SK-N-SH (cell line): ENCODE measurements around the gene IFIT1. TPM values are rescaled to one million over a fixed set of nuclear protein-coding genes. Genes with fewer than 3 reads are reported as not detected.
"Not testable (repeated sequence)": the region's sequence is repeated elsewhere in the genome, so short reads cannot be mapped to it uniquely, and the experiment has no call there.

Experiments used
- CTCF ChIA-PET: fragments of 300-600, 350-600 bp; formaldehyde crosslinking; extraction: SDS; loops from one replicate; lab custom pipeline; 2021; lab: Yijun Ruan, JAX
- POLR2A ChIA-PET: fragments of 350-600 bp; sonication (Branson Sonifier 250); formaldehyde crosslinking; extraction: SDS; loops from one replicate; lab custom pipeline; 2020; ENCODE audit warnings: antibody characterized with exemption, inconsistent platforms; lab: Yijun Ruan, JAX
- DNase-seq: peaks from one replicate; pipeline ENCODE4 v3.0.0; 2012
- H2AFZ ChIP-seq: fragments of 200-600 bp; sonication (generic); 2 replicates; pipeline ENCODE4 v1.8.1; 2016; ENCODE audit warnings: antibody characterized with exemption, mild to moderate bottlenecking, low read depth
- H3F3A ChIP-seq: fragments of 200-600 bp; sonication (generic); replicated peaks from 2 replicates; pipeline ENCODE3; 2016; ENCODE audit warnings: antibody characterized with exemption, mild to moderate bottlenecking; ENCODE audit not compliant: insufficient read depth
- H3K27ac ChIP-seq, 2 experiments: fragments of 200-500 bp in 1 of 2; fragments of 200-600 bp in 1 of 2; sonication (Bioruptor generic) in 1 of 2; sonication (generic), shearing (Covaris generic) in 1 of 2; 2 replicates each; pipeline versions ENCODE4 v1.5.1 to v1.6.1; 2014 to 2016; ENCODE audit warnings: low read depth in 2 of 2, inconsistent platforms in 1 of 2, low read length in 1 of 2, mild to moderate bottlenecking in 1 of 2, mixed read lengths in 1 of 2
- H3K27me3 ChIP-seq: fragments of 200-600 bp; sonication (generic), shearing (Covaris generic); 2 replicates; pipeline ENCODE4 v1.6.1; 2016; ENCODE audit warnings: mixed run types; ENCODE audit not compliant: insufficient read depth
- H3K36me3 ChIP-seq, 2 experiments: fragments of 200-500 bp in 1 of 2; fragments of 200-600 bp in 1 of 2; sonication (Bioruptor generic) in 1 of 2; sonication (generic) in 1 of 2; replicated peaks in 1 of 2; 2 replicates each; pipeline versions ENCODE3 to v1.5.1; 2014 to 2016; ENCODE audit warnings: low read length in 1 of 2, mild to moderate bottlenecking in 1 of 2; ENCODE audit not compliant: insufficient read depth in 2 of 2, control insufficient read depth in 1 of 2
- H3K4me1 ChIP-seq, 2 experiments: fragments of 200-500 bp in 1 of 2; fragments of 200-600 bp in 1 of 2; sonication (Bioruptor generic) in 1 of 2; sonication (generic), shearing (Covaris generic) in 1 of 2; 2 replicates each; pipeline versions ENCODE4 v1.5.1 to v1.6.1; 2014 to 2016; ENCODE audit warnings: low read depth in 1 of 2, low read length in 1 of 2, mixed run types in 1 of 2; ENCODE audit not compliant: insufficient read depth in 2 of 2, control insufficient read depth in 1 of 2
- H3K4me2 ChIP-seq: fragments of 200-600 bp; sonication (generic), shearing (Covaris generic); 2 replicates; pipeline ENCODE4 v1.6.1; 2017; ENCODE audit warnings: mixed run types
- H3K4me3 ChIP-seq, 2 experiments: fragments of 200-500 bp in 1 of 2; fragments of 200-600 bp in 1 of 2; sonication (Bioruptor generic) in 1 of 2; sonication (generic), shearing (Covaris generic) in 1 of 2; 2 replicates each; pipeline versions ENCODE4 v1.5.1 to v1.8.1; 2014 to 2016; ENCODE audit warnings: low read depth in 2 of 2, inconsistent platforms in 1 of 2, low read length in 1 of 2, mild to moderate bottlenecking in 1 of 2, mixed read lengths in 1 of 2, moderate library complexity in 1 of 2
- H3K79me2 ChIP-seq: fragments of 200-600 bp; sonication (generic); 2 replicates; pipeline ENCODE4 v1.8.1; 2017; ENCODE audit warnings: mild to moderate bottlenecking; ENCODE audit not compliant: insufficient read depth
- H3K9ac ChIP-seq: fragments of 200-600 bp; sonication (generic); 2 replicates; pipeline ENCODE4 v1.6.1; 2017; ENCODE audit warnings: mixed run types
- H3K9me2 ChIP-seq: fragments of 200-600 bp; sonication (generic); 2 replicates; pipeline ENCODE4 v1.6.1; 2017; ENCODE audit warnings: mixed run types
- H3K9me3 ChIP-seq: fragments of 200-600 bp; sonication (generic); 2 replicates; pipeline ENCODE4 v1.6.1; 2017; ENCODE audit warnings: mixed run types, mild to moderate bottlenecking, moderate library complexity
- H4K20me1 ChIP-seq: fragments of 200-600 bp; sonication (generic); 2 replicates; pipeline ENCODE4 v1.6.1; 2017; ENCODE audit warnings: mild to moderate bottlenecking, mixed run types; ENCODE audit not compliant: insufficient read depth
- ELF1 ChIP-seq: IDR thresholded peaks from 2 replicates; pipeline ENCODE4 v1.4.0; 2012
- FOSL2 ChIP-seq: IDR thresholded peaks from 2 replicates; pipeline ENCODE4 v1.4.0; 2012; ENCODE audit warnings: low read depth, mild to moderate bottlenecking, moderate library complexity, borderline replicate concordance
- FOXJ3 ChIP-seq: sonication (generic); formaldehyde crosslinking; IDR thresholded peaks from 2 replicates; pipeline ENCODE4 v1.5.1; 2020; ENCODE audit warnings: mild to moderate bottlenecking, missing genetic modification reagents
- FOXM1 ChIP-seq: IDR thresholded peaks from 2 replicates; pipeline ENCODE4 v1.4.0; 2012; ENCODE audit warnings: low read depth, mild to moderate bottlenecking
- GABPA ChIP-seq: IDR thresholded peaks from 2 replicates; pipeline ENCODE4 v1.4.0; 2012; ENCODE audit warnings: low read depth, mild to moderate bottlenecking
- GATA2 ChIP-seq: sonication (generic); formaldehyde crosslinking; IDR thresholded peaks from 2 replicates; pipeline ENCODE4 v1.5.0; 2020; ENCODE audit warnings: mild to moderate bottlenecking, missing genetic modification reagents
- JUND ChIP-seq: IDR thresholded peaks from 2 replicates; pipeline ENCODE4 v1.4.0; 2012
- MEF2A ChIP-seq: IDR thresholded peaks from 2 replicates; pipeline ENCODE4 v1.4.0; 2012; ENCODE audit warnings: low read depth, borderline replicate concordance
- MXI1 ChIP-seq: IDR thresholded peaks from 2 replicates; pipeline ENCODE4 v1.6.1; 2012; ENCODE audit warnings: mild to moderate bottlenecking, low read depth, low read length, improper control_type of control experiment
- NFIC ChIP-seq: IDR thresholded peaks from 2 replicates; pipeline ENCODE4 v1.4.0; 2012; ENCODE audit warnings: borderline replicate concordance
- RFX5 ChIP-seq: IDR thresholded peaks from 2 replicates; pipeline ENCODE4 v1.6.1; 2012; ENCODE audit warnings: mild to moderate bottlenecking, improper control_type of control experiment, low read length
- SIN3A ChIP-seq: IDR thresholded peaks from 2 replicates; pipeline ENCODE4 v1.6.1; 2012; ENCODE audit warnings: low read depth, mild to moderate bottlenecking, low read length, moderate library complexity, borderline replicate concordance
- TEAD4 ChIP-seq: IDR thresholded peaks from 2 replicates; pipeline ENCODE4 v1.4.0; 2012; ENCODE audit warnings: mild to moderate bottlenecking, borderline replicate concordance; ENCODE audit not compliant: insufficient read depth
- WGBS: methylation state at CpG from one replicate; pipeline ENCODE4 v1.1.6; 2017; ENCODE audit warnings: low lambda C conversion rate; 5-methylcytosine and 5-hydroxymethylcytosine counted together
- polyA plus RNA-seq, 3 experiments: library from polyadenylated mRNA; depleted of rRNA; stranded (reverse); fragments of >200 nt; gene quantifications; 2 replicates each; pipeline ENCODE4 v1.2.3, GENCODE V29; 2012
- TF ChIP-seq, protein P1 (sequence below): fragments of 150-350 bp; IDR thresholded peaks from 2 replicates; pipeline ENCODE4 v1.6.1; 2016; ENCODE audit warnings: mild to moderate bottlenecking, low read depth, low read length
- TF ChIP-seq, protein P2 (sequence below): IDR thresholded peaks from 2 replicates; pipeline ENCODE4 v1.4.0; 2012; ENCODE audit warnings: low read depth, borderline replicate concordance
- TF ChIP-seq, protein P3 (sequence below): IDR thresholded peaks from 2 replicates; pipeline ENCODE4 v1.4.0; 2012; ENCODE audit warnings: low read depth
- TF ChIP-seq, protein P4 (sequence below): fragments of 150-350 bp; IDR thresholded peaks from 2 replicates; pipeline ENCODE4 v1.6.1; 2017; ENCODE audit warnings: antibody characterized with exemption, low read length, low read depth, borderline replicate concordance
- TF ChIP-seq, protein P5 (sequence below): IDR thresholded peaks from 2 replicates; pipeline ENCODE4 v1.6.1; 2012; ENCODE audit warnings: mild to moderate bottlenecking, low read depth, low read length, moderate library complexity
- TF ChIP-seq, protein P6 (sequence below): fragments of 200-600 bp; sonication (generic); IDR thresholded peaks from 2 replicates; pipeline ENCODE4 v1.6.1; 2017; ENCODE audit warnings: antibody characterized with exemption, mild to moderate bottlenecking, moderate library complexity

Gene IFIT1
- polyA plus RNA-seq, 1 of the 3 experiments (the other 2 are of a cell fraction): 4.4 TPM

DNA sequence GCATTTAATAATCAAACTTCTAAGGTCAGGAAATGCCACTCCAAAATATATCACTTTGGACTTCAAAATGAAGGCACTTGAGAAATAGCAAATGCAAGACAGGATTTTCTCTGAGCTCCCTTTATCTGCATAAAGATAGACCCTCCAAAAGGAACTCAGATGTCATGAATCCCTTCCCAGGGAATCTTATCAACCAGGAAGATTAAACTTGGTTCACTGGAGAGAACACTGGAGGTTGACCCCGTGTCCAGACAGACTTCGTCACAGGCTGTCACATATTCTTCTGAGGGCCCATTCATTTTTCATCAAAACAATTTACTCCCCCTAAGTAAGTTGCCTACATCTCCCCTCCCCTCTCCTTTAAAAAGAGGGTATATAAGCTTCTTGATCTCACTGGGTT lies 43.4 kb upstream of the IFIT1 start:
- no peaks in the 10 kb centered on the region for H3K9me3 ChIP-seq
- 82% methylated on average over 2 of the region's 2 CpGs for WGBS
- peaks cover 0 to 40% of the 10 kb centered on the region in 2 experiments; a peak in 3 of 4 replicates for H3K4me1 ChIP-seq
- H2AFZ ChIP-seq: no peak overlapping the region
- H3K36me3 ChIP-seq: no peaks in the 10 kb centered on the region
- H4K20me1 ChIP-seq: no peaks in the 10 kb centered on the region
- no peaks in the 10 kb centered on the region for H3K27me3 ChIP-seq
- H3F3A ChIP-seq: peaks cover 18% of the 10 kb centered on the region
- DNase-seq: no peak
- POLR2A ChIA-PET: no interaction called here
- no peak overlapping the region for H3K9ac ChIP-seq
- no peak overlapping the region for H3K4me3 ChIP-seq
- CTCF ChIA-PET: interaction anchor here (1.0 kb wide), 1 partner anchor 10 kb away, joined by 3 read pairs; no protein-coding TSS in a partner anchor
- no peak overlapping the region for H3K27ac ChIP-seq
- H3K9me2 ChIP-seq: no peaks in the 10 kb centered on the region
- no peak overlapping the region for H3K4me2 ChIP-seq
- H3K79me2 ChIP-seq: no peaks in the 10 kb centered on the region
- TF ChIP-seq, protein P1, sequence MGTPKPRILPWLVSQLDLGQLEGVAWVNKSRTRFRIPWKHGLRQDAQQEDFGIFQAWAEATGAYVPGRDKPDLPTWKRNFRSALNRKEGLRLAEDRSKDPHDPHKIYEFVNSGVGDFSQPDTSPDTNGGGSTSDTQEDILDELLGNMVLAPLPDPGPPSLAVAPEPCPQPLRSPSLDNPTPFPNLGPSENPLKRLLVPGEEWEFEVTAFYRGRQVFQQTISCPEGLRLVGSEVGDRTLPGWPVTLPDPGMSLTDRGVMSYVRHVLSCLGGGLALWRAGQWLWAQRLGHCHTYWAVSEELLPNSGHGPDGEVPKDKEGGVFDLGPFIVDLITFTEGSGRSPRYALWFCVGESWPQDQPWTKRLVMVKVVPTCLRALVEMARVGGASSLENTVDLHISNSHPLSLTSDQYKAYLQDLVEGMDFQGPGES: no peak
- TF ChIP-seq, protein P2, sequence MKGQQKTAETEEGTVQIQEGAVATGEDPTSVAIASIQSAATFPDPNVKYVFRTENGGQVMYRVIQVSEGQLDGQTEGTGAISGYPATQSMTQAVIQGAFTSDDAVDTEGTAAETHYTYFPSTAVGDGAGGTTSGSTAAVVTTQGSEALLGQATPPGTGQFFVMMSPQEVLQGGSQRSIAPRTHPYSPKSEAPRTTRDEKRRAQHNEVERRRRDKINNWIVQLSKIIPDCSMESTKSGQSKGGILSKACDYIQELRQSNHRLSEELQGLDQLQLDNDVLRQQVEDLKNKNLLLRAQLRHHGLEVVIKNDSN: no peak
- TF ChIP-seq, protein P3, sequence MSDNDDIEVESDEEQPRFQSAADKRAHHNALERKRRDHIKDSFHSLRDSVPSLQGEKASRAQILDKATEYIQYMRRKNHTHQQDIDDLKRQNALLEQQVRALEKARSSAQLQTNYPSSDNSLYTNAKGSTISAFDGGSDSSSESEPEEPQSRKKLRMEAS: no peak
- TF ChIP-seq MEF2A (no peak), RFX5 (no peak), JUND (no peak), MXI1 (no peak), ELF1 (no peak), FOXM1 (no peak), GATA2 (CRISPR knock-in tag) (no peak), SIN3A (no peak), GABPA (no peak), TEAD4 (no peak), NFIC (no peak), FOSL2 (no peak), FOXJ3 (no peak)
- TF ChIP-seq, protein P4, sequence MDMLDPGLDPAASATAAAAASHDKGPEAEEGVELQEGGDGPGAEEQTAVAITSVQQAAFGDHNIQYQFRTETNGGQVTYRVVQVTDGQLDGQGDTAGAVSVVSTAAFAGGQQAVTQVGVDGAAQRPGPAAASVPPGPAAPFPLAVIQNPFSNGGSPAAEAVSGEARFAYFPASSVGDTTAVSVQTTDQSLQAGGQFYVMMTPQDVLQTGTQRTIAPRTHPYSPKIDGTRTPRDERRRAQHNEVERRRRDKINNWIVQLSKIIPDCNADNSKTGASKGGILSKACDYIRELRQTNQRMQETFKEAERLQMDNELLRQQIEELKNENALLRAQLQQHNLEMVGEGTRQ: no peak
- TF ChIP-seq, protein P5, sequence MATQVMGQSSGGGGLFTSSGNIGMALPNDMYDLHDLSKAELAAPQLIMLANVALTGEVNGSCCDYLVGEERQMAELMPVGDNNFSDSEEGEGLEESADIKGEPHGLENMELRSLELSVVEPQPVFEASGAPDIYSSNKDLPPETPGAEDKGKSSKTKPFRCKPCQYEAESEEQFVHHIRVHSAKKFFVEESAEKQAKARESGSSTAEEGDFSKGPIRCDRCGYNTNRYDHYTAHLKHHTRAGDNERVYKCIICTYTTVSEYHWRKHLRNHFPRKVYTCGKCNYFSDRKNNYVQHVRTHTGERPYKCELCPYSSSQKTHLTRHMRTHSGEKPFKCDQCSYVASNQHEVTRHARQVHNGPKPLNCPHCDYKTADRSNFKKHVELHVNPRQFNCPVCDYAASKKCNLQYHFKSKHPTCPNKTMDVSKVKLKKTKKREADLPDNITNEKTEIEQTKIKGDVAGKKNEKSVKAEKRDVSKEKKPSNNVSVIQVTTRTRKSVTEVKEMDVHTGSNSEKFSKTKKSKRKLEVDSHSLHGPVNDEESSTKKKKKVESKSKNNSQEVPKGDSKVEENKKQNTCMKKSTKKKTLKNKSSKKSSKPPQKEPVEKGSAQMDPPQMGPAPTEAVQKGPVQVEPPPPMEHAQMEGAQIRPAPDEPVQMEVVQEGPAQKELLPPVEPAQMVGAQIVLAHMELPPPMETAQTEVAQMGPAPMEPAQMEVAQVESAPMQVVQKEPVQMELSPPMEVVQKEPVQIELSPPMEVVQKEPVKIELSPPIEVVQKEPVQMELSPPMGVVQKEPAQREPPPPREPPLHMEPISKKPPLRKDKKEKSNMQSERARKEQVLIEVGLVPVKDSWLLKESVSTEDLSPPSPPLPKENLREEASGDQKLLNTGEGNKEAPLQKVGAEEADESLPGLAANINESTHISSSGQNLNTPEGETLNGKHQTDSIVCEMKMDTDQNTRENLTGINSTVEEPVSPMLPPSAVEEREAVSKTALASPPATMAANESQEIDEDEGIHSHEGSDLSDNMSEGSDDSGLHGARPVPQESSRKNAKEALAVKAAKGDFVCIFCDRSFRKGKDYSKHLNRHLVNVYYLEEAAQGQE: no peak
- TF ChIP-seq, protein P6, sequence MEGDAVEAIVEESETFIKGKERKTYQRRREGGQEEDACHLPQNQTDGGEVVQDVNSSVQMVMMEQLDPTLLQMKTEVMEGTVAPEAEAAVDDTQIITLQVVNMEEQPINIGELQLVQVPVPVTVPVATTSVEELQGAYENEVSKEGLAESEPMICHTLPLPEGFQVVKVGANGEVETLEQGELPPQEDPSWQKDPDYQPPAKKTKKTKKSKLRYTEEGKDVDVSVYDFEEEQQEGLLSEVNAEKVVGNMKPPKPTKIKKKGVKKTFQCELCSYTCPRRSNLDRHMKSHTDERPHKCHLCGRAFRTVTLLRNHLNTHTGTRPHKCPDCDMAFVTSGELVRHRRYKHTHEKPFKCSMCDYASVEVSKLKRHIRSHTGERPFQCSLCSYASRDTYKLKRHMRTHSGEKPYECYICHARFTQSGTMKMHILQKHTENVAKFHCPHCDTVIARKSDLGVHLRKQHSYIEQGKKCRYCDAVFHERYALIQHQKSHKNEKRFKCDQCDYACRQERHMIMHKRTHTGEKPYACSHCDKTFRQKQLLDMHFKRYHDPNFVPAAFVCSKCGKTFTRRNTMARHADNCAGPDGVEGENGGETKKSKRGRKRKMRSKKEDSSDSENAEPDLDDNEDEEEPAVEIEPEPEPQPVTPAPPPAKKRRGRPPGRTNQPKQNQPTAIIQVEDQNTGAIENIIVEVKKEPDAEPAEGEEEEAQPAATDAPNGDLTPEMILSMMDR: no peak
- TF ChIP-seq, all 33 proteins: peak for 0

DNA sequence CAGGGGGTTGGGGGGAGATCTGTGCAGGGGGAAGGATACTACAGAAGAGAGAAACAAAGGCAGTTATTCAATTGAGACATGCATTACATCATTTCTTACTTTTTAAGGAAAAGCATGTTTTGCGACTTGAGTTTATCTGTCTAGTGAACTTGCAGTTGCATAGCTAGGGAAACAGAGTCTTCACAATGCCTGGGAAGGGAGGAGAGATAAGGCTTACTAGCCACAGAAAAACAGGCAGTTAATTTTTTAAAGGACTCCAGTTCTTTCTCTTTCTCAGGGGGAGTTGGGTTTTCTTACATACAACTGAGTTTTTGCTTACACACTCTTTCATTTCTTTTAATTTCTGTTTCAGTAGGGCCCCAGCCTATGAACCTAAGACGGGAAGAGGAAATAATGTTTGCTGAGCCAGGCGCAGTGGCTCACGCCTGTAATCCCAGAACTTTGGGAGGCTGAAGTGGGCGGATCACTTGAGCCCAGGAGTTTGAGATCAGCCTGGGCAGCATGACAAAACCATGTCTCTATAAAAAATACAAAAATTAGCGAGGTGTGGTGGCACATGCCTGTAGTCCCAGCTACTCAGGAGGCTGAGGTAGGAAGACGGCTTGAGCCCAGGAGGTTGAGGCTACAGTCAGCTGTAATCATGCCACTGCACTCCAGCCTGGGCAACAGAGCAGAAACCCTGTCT lies 41.6 kb upstream of the IFIT1 start:
- Histone ChIP-seq H3K4me1 (peaks cover 0 to 40% of the 10 kb centered on the region in 2 experiments; a peak in 3 of 4 replicates), H3K4me2 (peak overlapping the region; percentile 46; the same call in 1 of the 2 replicates), H3K9ac (peak overlapping the region; percentile 42; the same call in 1 of the 2 replicates), H2AFZ (peak overlapping the region; percentile 70), H3K27ac (peak overlapping the region; percentile 77 to 79; a peak in 3 of 4 replicates), H3F3A (peaks cover 18% of the 10 kb centered on the region)
- H3K4me3 ChIP-seq, H3K79me2 ChIP-seq, DNase-seq, H4K20me1 ChIP-seq, H3K9me2 ChIP-seq, H3K9me3 ChIP-seq, H3K36me3 ChIP-seq, POLR2A ChIA-PET, H3K27me3 ChIP-seq: not testable (repeated sequence)
- CTCF ChIA-PET: interaction anchor here (2.9 kb wide), 1 partner anchor 18 kb away, joined by 13 read pairs; no protein-coding TSS in a partner anchor
- WGBS: 84% methylated on average over 7 of the region's 7 CpGs
